ENCODE results near the gene TPRG1L.

TPRG1L gene

GRCh38 chr1:3630161-3630611, 5.4 kb downstream of the TPRG1L start:
- no peak for DNase-seq

DNA sequence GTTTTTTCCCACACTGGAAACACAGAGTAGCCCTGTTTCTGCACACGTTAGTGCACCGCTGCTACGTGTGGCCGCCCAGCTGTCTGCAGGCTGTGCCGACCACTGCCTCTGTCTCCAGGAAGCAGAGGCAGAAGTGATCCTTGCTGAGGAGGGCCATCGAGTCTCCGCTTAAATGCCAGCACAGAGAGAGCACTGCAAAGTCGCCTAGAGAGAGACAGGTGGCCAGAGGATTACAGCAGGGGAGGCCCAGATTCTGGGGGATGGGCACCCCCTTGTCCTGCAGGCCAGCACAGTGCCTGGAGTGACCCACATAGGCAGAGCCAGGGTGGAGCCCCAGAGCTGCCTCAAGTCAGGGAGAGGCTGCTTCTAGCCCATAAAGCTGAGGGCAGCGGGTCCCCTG, 6.1 kb downstream of the TPRG1L start:
- no peak for DNase-seq

DNA sequence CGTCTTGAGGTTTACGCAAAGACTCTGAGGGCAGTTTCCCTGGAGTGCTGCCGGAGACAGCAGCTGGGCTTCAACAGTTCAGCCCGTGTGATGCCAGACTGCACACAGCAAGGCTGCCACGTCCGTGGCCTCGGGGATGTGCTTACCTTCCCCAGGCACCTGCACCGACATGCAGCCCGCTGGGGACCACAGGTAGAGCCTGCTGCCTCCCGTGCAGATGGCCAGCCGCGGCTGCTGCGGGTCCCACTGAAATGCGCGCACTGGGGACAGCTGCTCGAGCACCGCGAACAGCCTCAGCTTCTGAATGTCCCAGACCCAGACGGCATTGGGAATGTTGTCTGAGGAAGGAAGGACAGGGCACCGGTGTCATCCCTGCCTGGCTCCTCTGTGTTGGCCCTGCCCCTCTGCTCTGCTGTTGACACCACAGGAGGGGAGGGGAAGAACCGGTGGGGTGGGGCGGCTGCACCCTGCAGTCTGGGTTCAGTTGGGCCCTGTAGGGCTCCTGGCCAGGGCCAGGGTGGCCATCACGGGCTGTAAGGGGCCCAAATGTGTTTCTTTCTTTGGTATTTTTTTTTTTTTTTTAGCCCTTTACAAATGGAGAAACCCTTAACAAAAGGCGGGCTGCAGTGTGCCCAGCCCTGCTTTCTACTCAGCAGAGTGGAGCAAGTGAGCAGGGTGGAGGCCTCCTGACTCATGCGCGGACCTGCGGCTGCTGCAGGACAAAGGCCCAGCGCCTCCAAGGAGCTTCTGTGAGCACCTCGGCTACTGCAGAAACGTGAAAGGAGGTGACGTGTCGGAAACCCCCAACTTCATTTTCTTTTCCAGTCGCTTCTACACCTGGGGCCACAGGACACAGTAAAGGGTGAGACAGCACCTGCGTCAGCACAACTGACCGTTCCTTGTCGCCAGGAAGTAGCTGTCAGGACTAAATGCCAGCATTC, 6.8 kb downstream of the TPRG1L start:
- no peak for DNase-seq

DNA sequence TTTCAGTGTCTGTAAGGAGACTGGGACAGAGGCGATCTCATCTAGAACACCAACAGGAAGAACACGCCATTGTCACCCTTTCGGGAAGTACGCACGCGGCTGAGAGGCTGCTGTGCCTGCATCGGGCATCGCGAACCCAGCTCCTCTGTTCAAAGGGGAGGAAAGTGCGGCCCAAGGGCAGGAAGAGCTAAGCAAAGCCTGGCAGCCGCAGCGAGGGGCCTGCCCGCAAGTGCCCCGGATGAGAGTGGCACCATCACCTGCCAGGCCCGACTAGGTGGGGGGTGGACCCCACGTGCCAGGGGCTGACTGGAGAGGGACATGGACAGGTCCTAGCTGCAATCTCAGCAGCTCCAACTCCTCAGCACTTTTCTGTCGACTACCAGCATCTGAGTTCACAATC, 7.5 kb downstream of the TPRG1L start:
- DNase-seq = no peak

DNA sequence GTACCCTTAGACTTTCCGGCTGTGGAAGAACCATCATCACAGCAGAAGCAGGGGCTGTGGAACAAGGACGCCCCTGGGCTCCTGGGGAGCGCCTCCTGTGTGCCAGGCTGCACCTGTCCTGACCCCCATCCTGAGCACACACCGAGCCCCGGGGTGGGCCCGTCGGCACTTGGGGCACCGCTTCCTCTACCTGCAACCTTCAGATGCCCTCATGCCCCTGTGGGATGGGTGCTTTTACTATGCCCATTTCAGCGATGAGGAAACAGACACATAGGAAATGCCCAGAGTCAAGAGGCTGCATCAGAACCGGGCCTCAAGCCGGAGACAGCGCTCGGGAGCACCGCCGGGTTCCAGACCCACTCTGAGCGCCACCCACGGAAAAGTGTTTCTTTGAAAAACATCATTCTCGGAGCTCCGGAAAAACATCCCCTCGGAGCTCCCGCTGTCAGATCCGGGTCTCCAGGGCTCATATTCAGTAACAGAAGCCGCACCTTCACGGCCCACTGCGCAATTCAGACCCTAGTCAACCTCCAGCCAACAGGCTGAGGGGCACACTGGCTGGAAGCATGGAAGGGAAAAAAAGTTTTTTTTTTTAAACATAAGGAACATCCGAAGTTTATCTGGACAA, 8.0 kb downstream of the TPRG1L start:
- DNase-seq = no peak

- DNase-seq = no peak
These were observed 8.7 kb downstream of the TPRG1L start for GRCh38 chr1:3633344-3634058.

DNA sequence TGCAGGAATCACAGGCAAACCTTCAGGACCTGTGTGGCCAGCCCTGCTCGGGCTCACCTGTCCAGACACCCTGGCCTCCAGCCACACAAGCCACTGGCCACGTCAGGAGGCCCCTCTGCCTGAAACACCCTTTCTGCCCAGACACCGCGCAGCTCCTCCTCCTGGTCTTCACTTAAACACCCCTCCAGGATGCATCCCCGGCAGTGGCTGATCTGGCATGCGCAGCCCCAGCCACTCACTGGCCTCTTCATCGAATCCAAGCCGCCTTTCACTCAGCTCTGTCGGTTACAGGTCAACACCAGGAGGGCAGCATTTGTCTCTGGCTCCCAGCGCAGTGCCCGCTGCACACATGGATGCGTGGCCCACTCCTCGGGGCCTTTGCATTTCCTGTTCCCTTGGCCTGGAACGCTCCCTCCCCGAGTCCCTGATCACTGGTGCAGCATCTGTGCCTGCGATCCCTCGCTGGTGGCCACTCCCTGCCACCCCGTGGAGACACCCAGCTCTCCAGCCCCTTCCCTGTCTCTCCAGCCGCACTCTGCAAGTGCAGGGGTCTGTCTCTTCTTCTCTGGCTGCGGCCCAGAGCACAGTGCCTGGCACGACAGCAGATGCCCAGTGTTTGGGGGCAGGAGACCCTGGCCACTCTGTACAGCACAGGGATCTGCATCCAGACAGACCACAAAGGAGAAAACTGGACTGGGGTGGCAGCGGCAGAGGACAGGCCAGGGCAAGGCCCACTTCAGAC, 9.4 kb downstream of the TPRG1L start:
- DNase-seq = no peak

DNA sequence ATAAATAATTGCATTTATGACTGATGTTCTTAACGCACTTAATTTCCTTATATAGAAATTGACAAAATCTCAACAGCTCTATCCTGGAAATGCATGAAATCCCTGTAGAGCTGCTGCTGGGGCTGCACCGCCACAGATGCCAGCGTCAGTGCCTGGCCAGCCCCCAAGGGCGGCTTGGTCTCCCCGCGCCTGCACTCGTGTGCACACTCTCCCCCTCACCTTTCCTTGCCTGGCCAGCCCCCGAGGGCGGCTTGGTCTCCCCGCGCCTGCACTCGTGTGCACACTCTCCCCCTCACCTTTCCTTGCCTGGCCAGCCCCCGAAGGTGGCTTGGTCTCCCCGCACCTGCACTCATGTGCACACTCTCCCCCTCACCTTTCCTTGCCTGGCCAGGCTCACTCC, 11.3 kb downstream of the TPRG1L start:
- DNase-seq = no peak

DNA sequence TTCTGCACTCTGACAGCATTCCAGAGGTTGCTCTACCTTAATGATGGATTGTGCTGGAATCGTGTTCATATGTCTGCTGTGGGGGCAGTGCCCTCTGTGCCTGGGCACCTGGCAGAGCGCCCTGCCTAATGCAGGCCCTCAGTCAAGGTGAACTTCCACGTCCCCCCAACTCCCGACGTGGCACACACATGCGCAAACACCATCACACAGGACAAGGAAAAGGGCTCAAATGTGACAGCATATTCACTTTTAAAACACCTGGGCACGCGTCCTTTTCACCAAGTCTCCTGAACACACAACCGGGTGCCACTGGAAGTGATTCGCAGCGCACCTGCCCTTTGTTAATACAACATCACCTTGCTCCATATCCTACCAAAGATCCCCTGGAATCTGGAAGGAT, 11.7 kb downstream of the TPRG1L start:
- no peak for DNase-seq

DNA sequence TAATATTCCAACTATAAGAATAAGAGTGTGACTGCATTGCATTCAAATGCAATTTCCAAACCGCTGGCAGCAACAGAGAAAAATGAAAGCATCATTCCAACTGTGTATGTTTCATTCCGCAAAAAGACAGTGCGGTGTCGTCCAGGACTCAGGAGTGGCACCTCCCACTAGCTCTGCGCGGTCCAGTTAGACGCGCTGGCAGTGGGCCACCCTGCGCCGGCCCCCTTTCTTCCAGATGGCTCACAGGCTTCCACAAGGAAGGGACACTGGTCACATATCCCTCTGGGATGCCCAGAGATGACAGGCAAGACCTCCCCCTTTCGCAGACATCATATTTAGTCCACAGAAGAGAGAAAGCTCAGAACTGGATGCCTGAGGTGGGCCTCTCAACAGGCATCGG, 13.2 kb downstream of the TPRG1L start:
- DNase-seq = no peak

GRCh38 chr1:3638676-3639075, 13.9 kb downstream of the TPRG1L start:
- DNase-seq = no peak

DNA sequence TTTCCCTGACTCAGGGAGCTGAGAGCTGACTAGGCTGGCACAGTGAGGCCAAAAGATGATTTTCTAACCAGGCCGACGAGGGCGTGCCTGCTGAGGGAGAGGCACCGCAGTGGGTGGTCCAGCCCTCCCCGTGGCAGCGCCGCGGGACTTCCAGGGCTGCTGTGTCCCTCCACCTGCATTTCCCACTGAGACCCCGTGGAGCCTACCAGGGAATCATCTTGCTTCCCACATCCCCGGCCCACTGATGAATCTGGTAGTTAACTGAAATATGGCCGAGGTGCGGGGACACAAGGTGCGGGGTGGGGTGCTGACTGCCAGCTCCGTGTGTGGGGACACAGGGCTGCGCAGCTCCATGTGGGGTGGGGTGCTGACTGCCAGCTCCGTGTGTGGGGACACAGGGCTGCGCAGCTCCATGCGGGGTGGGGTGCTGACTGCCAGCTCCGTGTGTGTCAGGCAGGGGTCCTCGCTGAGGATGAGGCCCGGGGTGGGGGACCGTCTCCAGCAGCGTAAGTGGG, 14.6 kb downstream of the TPRG1L start:
- no peak for DNase-seq

GRCh38 chr1:3640121-3640837, 15.5 kb downstream of the TPRG1L start:
- DNase-seq = no peak

DNA sequence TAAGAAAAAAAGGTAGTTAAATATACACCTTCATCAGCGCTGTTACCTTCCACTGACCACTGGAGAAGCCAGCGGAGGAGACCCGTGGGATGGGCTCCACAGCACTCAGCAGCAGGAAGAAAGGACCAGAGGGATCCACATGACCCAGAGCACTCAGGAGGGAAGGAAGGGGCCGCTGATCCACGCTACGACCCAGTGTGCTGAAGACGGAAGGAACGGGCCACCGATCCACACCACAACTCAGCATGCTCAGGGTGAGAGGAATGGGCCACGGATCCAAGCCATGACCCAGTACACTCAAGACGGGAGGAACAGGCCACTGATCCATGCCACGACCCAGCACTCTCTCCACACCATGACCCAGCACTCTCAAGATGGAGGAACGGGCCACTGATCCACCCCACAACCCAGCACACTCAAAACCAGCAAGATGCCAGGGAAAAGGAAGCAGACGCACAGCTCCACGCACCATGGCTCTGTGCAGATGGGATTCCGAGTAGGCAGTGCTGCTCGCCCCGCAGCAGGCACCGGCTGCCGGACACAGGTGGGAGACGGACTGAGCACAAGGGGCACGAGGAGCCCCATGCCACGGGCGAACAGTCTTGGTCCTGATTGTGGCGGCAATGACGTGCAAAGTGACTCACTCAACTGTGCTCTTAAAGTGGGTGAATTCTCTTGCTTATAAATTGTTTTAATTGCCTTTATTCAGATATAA, 16.4 kb downstream of the TPRG1L start:
- no peak for DNase-seq

- no peak for DNase-seq
These were observed 17.0 kb downstream of the TPRG1L start for GRCh38 chr1:3641816-3642215.

GRCh38 chr1:3642919-3643675, 18.3 kb downstream of the TPRG1L start:
- no peak for DNase-seq

DNA sequence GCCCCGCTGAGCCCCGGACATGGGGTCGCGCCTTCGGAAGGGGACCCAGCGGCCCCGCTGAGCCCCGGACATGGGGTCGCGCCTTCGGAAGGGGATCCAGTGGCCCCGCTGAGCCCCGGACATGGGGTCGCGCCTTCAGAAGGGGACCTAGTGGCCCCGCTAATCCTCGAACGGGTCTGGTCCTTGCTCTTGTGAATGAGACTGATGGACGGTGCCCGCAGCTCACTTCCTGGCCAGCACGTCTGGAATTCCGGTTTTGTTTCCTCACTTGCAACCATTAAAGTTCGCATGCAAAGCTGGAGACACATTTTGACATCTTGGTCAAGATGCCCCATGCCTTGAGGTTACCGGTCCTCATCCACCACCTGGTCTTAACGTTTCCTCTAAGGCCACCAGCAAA, 19.5 kb downstream of the TPRG1L start:
- DNase-seq = no peak

- no peak for DNase-seq
These were observed 20.4 kb downstream of the TPRG1L start for GRCh38 chr1:3645247-3645646.

DNA sequence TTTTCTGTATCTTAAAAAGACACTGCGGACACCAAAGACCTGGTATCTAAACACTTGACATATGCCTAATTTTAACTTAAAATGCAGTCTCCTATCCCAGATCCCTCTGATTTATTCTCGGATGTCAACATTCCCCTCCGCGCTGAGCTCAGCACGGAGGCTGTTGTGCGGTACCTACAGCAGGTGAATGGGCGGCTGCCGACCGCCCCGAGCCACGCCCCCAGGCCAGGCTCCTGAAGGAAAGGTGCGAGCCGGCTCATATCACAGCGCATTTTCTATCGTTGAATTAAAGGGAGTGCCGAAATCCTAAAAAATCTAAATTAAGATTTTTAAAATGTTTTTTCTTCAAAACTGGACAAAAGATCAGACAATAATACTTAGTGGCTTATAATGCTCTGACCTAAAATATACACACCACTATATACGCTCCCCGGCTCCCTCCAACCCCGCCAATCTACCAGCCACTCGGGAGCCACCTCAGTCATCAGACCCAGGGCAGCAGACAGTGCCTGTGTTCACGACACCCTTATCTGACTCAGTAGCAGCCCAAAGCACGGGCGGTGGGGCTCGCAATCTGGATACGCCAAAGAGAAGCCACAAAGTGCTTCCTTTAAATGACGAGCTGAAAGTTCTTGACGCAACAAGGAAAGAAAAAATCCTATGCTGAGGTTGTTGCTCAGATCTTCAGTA, 21.0 kb downstream of the TPRG1L start:
- no peak for DNase-seq

DNA sequence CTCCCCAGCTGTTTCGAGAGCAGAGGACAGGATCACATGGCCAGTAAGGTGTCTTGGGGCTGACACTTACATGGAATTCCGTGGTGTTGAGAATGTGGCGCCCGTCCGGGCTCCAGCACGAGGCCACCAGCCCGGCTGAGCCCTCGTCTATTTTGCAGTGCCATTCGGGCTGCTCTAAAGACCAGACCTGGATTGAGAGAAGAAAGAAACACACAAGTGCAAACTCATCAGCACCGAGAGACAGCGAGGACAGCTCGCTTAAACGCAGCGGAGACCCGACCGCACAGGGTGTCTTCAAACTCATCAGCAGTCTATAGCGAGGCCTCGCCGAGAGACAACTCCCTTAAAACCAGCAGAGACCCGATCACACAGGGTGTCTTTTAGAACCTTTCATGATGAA, 21.8 kb downstream of the TPRG1L start:
- no peak for DNase-seq
